Measurements from ENCODE around the gene KRTAP5-2.

GRCh38 chr11:1600626-1601025, 2.5 kb upstream of the KRTAP5-2 start:
- no peak for TF ChIP-seq CTCF (IDR thresholded peaks at IDR 0.05)
- TF ChIP-seq POLR2AphosphoS5 (IDR thresholded peaks at IDR 0.05) = no peak

All from suprapubic skin (tissue), 3 donors.